AG10803 (cell line): ENCODE measurements around the gene RAD51B.

ENCODE experiments used
- DNase-seq: peaks from one replicate; pipeline ENCODE4 v3.0.0; 2010; ENCODE audit warnings: low read depth
- H3K4me3 ChIP-seq: 2 replicates; pipeline ENCODE4 v1.5.1; 2011; ENCODE audit warnings: mild to moderate bottlenecking, low read length, control low read depth
- TF ChIP-seq, protein P1 (sequence below): conservative IDR thresholded peaks from 2 replicates; pipeline ENCODE4 v1.5.1; 2011; ENCODE audit warnings: mild to moderate bottlenecking, low read length, control low read depth, inconsistent platforms

Gene RAD51B

DNA sequence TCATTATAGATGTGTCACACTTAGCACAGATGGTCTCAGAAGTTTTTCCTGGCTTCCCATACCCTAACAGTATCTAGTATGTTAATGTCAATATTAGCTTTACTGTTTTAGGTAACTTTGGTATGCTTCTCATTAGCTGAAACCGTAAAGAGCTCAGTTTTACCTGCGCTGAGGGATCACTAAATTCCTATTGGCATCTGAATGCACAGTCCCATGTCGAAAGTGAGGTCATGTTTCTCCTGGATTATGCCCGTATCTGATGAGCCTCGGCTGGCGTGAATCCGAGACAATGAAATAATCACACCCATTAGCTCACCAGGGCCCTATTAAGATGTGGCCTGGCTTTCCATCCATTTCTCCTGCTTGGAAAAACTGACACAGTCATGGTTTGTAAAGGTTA is 555.1 kb downstream of the RAD51B start:
- no peak overlapping the region for H3K4me3 ChIP-seq
- TF ChIP-seq, protein P1, sequence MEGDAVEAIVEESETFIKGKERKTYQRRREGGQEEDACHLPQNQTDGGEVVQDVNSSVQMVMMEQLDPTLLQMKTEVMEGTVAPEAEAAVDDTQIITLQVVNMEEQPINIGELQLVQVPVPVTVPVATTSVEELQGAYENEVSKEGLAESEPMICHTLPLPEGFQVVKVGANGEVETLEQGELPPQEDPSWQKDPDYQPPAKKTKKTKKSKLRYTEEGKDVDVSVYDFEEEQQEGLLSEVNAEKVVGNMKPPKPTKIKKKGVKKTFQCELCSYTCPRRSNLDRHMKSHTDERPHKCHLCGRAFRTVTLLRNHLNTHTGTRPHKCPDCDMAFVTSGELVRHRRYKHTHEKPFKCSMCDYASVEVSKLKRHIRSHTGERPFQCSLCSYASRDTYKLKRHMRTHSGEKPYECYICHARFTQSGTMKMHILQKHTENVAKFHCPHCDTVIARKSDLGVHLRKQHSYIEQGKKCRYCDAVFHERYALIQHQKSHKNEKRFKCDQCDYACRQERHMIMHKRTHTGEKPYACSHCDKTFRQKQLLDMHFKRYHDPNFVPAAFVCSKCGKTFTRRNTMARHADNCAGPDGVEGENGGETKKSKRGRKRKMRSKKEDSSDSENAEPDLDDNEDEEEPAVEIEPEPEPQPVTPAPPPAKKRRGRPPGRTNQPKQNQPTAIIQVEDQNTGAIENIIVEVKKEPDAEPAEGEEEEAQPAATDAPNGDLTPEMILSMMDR = no peak
- DNase-seq = no peak

DNA sequence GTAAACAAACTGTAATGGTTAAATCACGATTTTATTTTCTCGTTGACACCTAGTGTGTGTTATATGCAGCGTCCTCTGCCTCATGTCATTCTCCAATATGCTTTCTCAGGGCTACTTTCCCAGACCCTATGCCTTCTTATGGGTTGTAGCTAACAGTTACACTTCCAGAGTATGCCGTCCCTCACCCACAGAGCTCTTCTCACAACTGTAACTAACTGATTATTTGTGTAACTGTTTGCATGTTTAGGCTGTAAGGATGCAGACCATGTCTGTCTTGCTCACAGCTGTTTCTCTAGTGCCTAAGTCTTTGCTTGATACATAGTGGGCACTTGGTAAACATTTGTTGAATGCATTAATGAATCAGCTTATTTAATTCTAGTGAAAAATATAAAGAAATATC is 555.8 kb downstream of the RAD51B start:
- no peak for DNase-seq
- H3K4me3 ChIP-seq = no peak overlapping the region
- TF ChIP-seq, protein P1 = no peak

DNA sequence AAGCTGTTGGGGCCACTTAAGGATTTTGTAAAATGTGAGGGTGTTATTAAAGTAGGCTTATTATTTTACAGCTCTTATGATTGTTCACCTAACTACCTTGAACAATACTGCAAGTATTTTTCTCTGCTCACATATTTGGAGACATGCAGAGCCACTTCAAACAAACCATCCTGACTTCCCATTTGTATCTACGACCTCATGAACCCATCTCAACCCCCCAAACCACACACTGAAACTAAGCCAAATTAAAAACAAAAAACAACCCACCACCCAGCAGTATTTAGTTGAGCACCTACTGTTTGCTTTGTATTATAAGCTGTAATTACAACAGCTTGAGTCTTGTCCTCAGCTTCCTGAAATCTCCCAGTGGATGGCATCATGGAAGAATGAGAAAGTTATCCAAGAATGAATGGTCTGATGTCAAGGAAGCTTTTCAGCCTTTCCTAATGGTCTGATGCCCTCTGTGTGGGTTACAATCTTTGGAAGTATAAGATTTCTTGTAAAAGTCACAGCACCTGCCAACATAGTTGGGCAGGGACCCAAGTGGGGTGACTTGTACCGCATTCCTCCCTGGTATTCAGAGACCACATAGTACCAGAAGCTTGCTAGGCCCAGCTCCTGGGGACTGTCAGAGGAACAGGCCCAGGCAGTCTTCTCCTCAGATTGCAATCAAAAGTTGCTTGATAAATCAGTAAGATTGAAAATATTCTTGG is 556.6 kb downstream of the RAD51B start:
- no peak overlapping the region for H3K4me3 ChIP-seq
- TF ChIP-seq, protein P1 = no peak
- DNase-seq = peak; percentile 63

DNA sequence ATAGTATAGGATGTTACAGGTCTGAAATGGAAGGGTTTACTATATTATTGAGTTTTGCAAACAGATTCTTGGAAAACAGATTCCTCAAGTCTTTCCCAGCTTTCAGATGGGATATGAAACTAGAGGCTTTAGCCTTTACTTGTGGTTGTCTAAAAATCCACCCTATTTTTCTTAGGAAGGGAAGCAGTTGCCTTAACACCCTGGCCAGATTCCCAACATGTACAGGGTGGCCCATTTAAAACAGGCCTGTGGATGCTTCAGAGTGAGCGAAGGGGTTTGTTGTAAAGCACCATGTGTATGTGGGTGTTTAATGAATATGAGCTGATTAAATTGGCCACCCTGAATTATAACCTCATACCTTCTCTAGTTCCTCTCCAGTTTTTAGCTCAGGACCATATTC is 557.4 kb downstream of the RAD51B start:
- DNase-seq = no peak
- no peak overlapping the region for H3K4me3 ChIP-seq
- TF ChIP-seq, protein P1 = no peak

DNA sequence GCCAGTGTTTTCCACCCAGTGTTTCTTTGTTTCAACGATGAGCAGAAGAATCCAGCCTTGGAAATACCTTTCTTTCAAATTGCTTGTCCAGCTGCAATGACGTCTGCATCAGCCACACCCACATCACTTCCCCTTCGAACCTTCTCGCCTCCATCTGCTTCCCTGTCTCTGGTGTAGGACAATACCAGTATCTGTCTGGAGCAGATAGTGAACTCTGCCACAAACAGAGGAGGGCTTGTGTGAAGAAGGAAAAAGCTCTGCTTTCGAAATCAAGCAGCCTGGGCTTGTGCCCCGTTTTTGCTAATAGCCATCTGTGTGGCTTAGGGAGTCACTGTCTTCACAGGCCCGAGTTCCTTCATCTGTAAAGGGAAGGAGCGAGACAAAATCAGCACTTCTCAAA is 557.9 kb downstream of the RAD51B start:
- DNase-seq = peak; percentile 76
- H3K4me3 ChIP-seq = no peak overlapping the region

DNA sequence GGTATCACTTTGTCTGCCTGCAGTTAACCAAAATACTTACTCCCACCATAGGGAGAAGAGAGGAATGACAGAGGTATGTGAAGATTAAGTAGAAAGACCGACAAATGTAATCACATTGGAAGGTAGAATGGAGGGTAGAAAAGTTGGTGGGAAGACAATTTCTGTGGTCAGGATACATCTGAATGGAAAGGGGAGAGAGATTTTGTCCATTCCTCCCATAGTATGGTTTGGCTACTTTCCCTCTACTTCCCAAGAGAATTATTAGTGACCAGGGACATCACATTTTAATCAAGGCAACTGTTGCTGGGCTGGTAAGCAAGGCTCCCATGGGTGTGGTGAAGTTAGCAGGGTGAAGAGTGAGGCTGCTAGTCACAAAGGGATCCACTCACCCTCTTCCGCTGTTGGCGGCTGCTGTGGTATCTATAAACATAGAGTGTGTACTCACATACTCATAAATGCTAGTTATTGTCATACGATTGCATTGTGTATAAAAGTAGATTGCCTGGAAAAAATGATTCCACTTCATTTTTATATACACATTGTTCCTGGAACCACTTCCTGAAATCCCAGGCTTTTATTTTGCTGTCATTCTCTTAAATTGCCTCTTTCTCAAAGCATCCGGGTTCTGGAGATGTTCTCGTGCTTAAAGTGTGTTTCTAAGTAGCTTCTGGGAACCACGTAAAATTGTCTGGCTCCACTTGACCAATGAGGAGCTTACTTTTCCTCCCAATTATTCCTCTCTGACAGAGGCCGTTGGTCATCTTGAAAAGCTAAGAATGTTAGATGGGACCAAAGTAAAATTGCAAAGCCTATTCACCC is 560.1 kb downstream of the RAD51B start:
- TF ChIP-seq, protein P1 = no peak
- DNase-seq = peak; percentile 70
- no peak overlapping the region for H3K4me3 ChIP-seq

More for the DNA sequence above, 557.9 kb downstream of the RAD51B start:
- TF ChIP-seq, protein P1 = no peak

DNA sequence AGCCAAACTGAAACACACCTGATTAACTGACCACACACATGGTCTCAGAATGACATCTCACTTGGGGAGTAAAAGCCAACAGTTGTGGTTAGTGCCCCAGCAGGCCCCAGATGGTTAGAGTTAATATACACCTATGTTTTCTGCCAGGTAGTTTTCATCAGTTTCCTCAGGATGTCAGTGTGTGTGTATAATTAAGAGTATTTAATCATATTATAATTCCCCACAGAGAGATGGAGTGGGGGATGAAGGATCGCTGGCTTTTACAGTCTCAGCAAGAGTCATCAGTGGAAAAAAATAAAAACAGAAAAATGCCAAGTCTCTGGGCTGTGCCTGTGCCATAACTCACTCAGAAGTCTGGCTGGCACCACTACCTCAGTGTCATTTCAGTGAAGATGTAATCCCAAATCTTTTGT is 560.8 kb downstream of the RAD51B start:
- H3K4me3 ChIP-seq = no peak overlapping the region
- DNase-seq = peak; percentile 84

More for the DNA sequence above, 560.8 kb downstream of the RAD51B start:
- TF ChIP-seq, protein P1 = no peak
